HG03520 (cell line): ENCODE measurements around the gene PIEZO2.

Source experiments
- ATAC-seq: cut with Tn5 transposase; IDR thresholded peaks from one replicate; pipeline ENCODE4 v1.9.1; 2021; ENCODE audit warnings: mild to moderate bottlenecking, moderate library complexity; ENCODE audit not compliant: unreplicated experiment

The PIEZO2 gene

GRCh38 chr18:11070593-11070992 lies 78.8 kb downstream of the PIEZO2 start:
- ATAC-seq: no peak

DNA sequence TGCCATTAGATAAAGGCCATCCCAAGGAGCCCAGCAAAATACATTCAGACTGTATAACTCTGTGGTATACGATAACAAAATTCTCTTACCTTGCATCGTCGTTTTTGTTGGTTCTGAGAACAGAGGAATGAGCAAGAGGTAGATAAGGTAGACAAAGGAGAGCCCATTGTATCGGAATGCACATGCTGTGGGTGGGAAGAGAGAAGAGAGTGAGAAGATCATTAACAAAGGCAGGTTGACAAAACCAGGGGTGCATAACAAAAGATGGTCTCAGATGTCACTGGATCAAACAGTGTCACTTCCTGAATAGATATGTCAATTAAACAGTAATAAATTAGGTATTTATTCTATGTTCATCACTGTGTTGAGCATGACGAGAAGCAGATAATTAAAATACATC lies 83.3 kb downstream of the PIEZO2 start:
- ATAC-seq: no peak

DNA sequence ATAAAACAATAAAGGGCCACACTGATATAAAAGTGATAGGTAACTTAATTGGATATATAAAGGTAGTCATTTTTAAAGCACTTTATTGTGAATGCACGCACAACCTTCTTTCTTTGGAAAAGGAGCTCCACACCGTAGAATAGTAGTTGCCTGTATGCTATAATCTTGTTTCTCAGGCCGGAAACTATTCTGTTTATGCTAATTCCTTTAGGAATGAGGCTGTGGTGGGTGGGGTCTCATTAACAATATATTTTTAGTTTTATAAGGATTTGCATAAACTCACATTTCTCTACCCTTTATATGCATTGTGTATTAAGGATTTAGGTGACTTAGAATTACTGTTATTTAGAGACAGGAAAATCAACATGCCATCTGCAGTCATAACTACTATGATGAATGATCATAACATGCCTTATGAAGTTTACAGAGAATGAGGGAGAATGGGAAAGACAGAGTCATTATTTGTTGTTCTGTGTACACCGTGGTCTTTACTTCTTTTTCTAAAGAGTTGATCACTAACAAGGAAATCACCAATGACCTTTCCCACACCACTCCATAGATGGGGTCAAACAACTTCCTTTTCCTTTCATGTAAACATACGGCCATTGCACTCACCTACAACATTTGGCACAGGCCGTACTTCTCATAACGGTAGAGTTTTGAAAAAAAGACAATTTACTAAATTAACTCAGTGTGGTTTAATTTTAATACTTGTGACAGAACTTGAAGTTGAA lies 84.5 kb downstream of the PIEZO2 start:
- no peak for ATAC-seq

DNA sequence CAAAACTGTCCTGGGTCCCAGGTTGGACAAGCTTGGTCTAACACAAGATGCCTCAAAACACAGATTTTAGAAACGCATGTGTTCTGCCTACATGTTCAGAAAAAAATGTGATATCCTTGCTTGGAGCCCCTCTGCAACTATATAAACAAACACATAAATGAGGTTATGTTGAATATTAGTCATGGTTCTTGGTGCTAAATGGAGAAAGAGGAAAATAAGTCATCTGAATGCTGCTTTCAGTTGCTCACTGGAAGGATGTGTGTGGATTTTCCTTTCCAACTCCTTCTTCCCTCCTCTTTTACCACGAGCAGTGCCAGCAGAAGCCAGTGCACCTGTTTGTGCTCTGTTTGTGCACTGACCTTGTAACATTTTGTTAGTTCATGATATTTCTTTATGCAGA lies 85.3 kb downstream of the PIEZO2 start:
- ATAC-seq: no peak

- no peak for ATAC-seq
Observed at GRCh38 chr18:11055721-11056120, 93.6 kb downstream of the PIEZO2 start.

- ATAC-seq: no peak
Observed at GRCh38 chr18:11054497-11054896, 94.9 kb downstream of the PIEZO2 start.

DNA sequence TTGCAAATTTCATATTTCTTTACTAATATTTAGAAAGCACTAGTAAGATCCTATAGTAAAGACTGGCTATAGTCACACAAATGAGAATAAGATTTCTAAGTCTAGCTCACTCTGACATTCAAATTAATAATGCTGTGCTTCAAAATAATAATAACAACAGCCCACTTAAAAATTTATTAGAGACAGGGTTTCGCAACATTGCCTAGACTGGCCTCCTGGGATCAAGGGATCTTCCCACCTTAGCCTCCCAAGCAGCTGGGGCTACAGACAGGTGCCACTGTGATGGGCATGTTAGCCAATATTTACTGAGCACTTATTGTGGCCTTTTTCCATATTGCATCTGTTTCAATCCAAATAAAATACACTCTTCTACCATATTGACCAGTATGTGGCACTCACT lies 96.1 kb downstream of the PIEZO2 start:
- ATAC-seq: no peak

- no peak for ATAC-seq
Observed at GRCh38 chr18:11052800-11053199, 96.6 kb downstream of the PIEZO2 start.

GRCh38 chr18:11051462-11051861 lies 97.9 kb downstream of the PIEZO2 start:
- ATAC-seq: no peak

DNA sequence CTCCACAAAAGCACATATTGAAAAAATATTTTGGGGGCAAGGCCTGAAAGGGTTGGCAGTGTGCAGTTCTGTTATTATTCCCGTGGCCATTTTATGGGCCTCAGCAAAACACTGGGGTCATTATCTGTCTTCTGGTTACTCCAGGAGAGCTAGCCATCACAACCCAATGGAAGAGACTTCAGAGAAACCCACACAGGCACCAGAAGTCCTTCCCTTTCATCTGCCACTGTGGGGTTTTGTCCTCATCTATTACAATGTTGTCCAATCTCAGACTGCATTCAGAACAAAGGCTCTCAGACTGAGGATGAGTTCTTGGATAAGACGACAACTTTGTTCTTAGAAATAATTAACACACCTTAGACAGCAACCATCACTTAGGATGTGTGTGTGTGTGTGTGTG lies 98.4 kb downstream of the PIEZO2 start:
- no peak for ATAC-seq

DNA sequence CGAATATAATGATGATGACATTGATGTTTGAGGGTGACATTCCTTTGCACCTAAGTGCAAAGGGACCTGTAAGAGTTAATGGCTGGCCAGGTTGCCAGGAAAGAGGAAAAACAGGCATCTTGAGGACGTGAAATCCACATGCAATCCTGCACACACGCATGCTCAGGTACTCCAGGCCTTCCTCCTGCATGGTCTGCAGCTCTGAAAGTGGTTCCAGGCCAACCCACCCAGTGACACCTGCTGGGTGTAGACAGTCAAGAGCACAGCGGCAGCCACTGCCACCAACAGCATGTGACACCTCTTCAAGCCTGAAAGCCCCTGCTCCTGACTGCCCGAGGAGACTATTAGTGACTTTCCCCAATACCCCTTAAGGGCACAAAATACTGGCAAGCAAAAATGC lies 101.6 kb downstream of the PIEZO2 start:
- ATAC-seq: no peak

DNA sequence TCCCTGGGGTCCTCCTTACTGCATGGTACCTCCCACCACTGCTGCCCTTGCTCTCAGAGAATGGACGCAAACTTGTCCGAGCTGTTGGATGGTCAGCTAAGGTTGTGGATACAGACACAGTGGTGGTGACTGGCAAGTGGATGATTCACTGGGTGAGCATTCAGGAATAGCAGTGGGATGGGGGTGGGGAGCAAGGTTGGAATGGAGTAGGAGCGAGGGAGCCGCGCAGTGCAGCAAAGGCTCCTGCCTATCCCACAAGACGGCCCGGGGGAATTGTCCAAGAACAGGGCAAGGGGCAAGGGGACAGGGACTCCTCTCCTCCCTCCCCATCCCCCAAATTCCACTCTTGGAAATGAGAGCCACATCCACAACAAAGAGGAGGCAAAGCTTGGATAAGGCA lies 102.2 kb downstream of the PIEZO2 start:
- no peak for ATAC-seq

DNA sequence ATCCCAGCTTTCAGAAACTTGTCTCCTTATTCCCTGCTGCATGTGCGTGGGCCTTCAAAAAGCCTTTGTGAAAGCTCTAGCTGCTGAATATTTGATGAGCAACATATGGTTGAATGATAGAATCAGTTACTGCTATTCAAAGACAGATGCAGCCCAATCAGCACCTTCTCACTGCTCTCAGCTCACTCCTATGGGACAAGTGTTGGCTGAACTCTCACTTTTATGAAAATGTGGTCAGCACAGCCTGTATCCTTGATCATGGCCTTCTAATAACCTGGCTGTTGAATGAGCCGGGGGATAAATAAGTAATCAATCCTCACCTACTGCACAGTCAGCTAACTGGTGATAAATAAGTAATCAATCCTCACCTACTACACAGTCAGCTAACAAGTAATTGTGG lies 103.2 kb downstream of the PIEZO2 start:
- no peak for ATAC-seq

DNA sequence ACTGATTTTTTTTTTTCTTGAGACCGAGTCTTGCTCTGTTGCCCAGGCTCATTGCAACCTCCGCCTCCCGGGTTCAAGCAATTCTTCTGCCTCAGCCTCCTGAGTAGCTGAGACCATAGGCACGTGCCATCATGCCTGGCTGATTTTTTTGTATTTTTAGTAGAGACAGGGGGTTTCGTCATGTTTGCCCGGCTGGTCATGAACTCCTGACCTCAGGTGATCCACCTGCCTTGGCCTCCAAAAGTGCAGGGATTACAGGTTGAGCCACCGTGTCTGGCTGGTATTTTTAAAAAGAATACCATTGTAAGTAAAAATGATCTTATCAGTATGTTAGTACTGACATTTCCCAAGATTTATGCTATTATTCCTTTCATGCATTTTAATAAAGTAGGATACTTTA lies 105.7 kb downstream of the PIEZO2 start:
- ATAC-seq: no peak

GRCh38 chr18:11042247-11042646 lies 107.1 kb downstream of the PIEZO2 start:
- no peak for ATAC-seq

GRCh38 chr18:11040823-11041656 lies 108.3 kb downstream of the PIEZO2 start:
- ATAC-seq: no peak

- ATAC-seq: no peak
Observed at GRCh38 chr18:11040359-11040758, 109.0 kb downstream of the PIEZO2 start.

DNA sequence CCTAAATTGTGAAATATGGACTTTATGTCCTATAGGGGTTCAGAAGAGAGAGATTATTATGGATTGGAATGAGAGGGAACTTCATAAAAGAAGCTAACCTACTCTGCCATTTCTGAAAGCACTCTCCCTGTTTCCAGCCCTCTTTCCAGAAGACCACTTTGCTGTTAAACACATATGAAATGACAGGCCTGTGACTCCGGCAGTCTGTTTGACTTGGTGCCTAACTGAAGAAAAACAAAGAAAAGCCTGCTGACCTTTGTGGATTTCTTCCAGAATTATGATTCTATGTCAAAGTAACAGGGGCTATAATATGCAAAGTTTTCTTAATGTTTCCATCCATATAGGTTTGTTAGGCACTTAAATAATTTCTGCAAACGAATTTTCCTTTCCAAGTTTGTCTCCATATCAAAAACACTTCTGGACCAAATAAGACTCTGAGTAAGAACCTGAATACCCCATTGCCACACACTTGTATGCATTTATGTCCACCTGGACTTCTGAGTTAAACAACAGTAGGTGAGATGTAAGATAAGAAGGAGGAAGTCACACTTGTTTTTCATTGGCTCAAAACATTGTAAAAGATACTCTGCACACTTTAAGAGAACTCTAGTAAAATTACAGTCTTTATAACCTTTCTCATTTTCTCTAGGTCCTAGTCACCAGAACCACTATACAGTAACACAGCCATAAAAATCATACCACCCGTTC lies 111.7 kb downstream of the PIEZO2 start:
- no peak for ATAC-seq

GRCh38 chr18:11035814-11036495 lies 113.4 kb downstream of the PIEZO2 start:
- no peak for ATAC-seq

DNA sequence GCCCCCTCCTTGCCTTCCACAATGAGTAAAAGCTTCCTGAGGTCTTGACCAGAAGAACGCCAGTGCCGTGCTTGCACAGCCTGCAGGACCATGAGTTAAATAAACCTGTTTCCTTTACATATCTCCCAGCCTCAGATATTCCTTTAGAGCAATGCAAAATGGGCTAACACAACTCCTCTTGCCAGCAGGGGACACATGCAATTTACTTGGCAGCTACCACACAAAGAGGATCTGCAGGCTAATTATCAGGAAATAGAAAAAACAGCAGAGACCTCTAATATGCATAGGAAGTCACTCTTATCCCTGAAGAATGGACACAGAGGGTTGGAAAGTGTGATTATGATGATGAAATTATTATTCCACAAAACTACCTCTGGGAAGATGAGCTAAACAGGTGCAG lies 114.0 kb downstream of the PIEZO2 start:
- ATAC-seq: no peak

DNA sequence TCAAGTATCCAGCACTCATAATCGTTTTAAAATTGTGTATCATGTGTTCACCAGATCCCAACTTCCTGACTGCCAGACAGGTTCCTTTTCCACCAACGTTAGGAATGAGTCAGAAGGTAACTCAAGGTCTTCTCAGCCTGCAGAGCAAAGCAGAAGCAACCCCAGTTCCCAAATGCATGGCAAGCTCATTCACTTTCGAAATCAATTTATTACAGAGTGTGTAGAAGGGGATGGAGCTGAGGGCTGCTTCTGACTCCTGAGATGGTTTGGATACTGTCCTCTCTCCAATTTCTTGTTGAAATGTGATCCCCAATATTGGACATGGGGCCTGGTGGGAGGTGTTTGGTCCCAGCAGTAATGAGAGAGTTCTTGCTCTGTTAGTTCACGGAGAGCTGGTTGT lies 114.5 kb downstream of the PIEZO2 start:
- no peak for ATAC-seq
